Panc1 (cell line): ENCODE measurements around the gene HES1. TPM values are rescaled to one million over a fixed set of nuclear protein-coding genes. Genes with fewer than 3 reads are reported as not detected.
A peak's percentile ranks its signal among the peaks of the same experiment; 100 is the strongest.

Experiments
- ATAC-seq: fragments of 200-7000 bp; cut with Tn5 transposase; 2 replicates; pipeline ENCODE4 v1.9.1; 2020; ENCODE audit warnings: mild to moderate bottlenecking, moderate library complexity
- BruUV-seq: library from RNA; stranded (reverse); fragments of 400-500 nt; replicated peaks from 2 replicates; lab custom pipeline; 2021; lab: Mats Ljungman, UMichigan
- CTCF ChIA-PET: fragments of 300-600 bp; sonication (Branson Sonifier 250); formaldehyde crosslinking; loops from one replicate; lab custom pipeline; 2022; ENCODE audit warnings: antibody characterized with exemption; lab: Charles Lee
- POLR2A ChIA-PET: fragments of 300-600 bp; sonication (Branson Sonifier 250); formaldehyde crosslinking; loops from one replicate; lab custom pipeline; 2022; ENCODE audit warnings: antibody characterized with exemption; lab: Charles Lee
- DNase-seq: peaks from one replicate; pipeline ENCODE4 v3.0.0-alpha.2; 2010; ENCODE audit warnings: low read depth, low spot score
- H3K27ac ChIP-seq: 2 replicates; pipeline ENCODE4 v1.5.1; 2011; ENCODE audit warnings: mild to moderate bottlenecking, low read length, inconsistent platforms
- H3K27me3 ChIP-seq: fragments of 200-500 bp; sonication (Bioruptor generic); 2 replicates; pipeline ENCODE4 v1.6.0; 2014; ENCODE audit warnings: low read length, inconsistent platforms; ENCODE audit not compliant: control insufficient read depth, insufficient read depth
- H3K36me3 ChIP-seq: fragments of 200-500 bp; sonication (Bioruptor generic); 2 replicates; pipeline ENCODE4 v1.5.1; 2014; ENCODE audit warnings: inconsistent platforms, mild to moderate bottlenecking, low read length, moderate library complexity; ENCODE audit not compliant: control insufficient read depth, insufficient read depth
- H3K4me1 ChIP-seq: 2 replicates; pipeline ENCODE4 v1.5.1; 2011; ENCODE audit warnings: inconsistent platforms, mild to moderate bottlenecking, low read length, moderate library complexity; ENCODE audit not compliant: control insufficient read depth, insufficient read depth
- H3K4me3 ChIP-seq, 2 experiments: 2 replicates each; pipeline ENCODE4 v1.5.1; 2011 to 2012; ENCODE audit warnings: low read depth in 2 of 2, low read length in 2 of 2, mild to moderate bottlenecking in 2 of 2, inconsistent platforms in 1 of 2, moderate library complexity in 1 of 2
- H3K9me3 ChIP-seq: fragments of 200-500 bp; sonication (Bioruptor generic); 2 replicates; pipeline ENCODE4 v1.5.1; 2014; ENCODE audit warnings: low read depth, mild to moderate bottlenecking, inconsistent platforms, low read length, moderate library complexity; ENCODE audit not compliant: control insufficient read depth, insufficient read depth
- CTCF ChIP-seq: fragments of 450-650 bp; IDR thresholded peaks from 2 replicates; pipeline ENCODE4 v1.5.1; 2017; ENCODE audit warnings: mild to moderate bottlenecking
- POLR2AphosphoS5 ChIP-seq: IDR thresholded peaks from 2 replicates; pipeline ENCODE4 v1.6.1; 2012; ENCODE audit warnings: mild to moderate bottlenecking, low read depth, low read length, moderate library complexity
- SIN3A ChIP-seq: IDR thresholded peaks from 2 replicates; pipeline ENCODE4 v1.6.1; 2012; ENCODE audit warnings: low read depth, mild to moderate bottlenecking, low read length, moderate library complexity, borderline replicate concordance; ENCODE audit not compliant: insufficient read depth
- TCF7L2 ChIP-seq: IDR thresholded peaks from 2 replicates; pipeline ENCODE4 v1.6.1; 2011; ENCODE audit warnings: mild to moderate bottlenecking, low read depth, low read length, inconsistent platforms
- in situ Hi-C: cut with HindIII; loops from 2 replicates; pipeline ENCODE4 v1.10.0; 2016; ENCODE audit warnings: low sequenced_read_pairs, low pct_unique_long_range_greater_than_20kb
- intact Hi-C: fragments of 100-400 bp; cut with micrococcal nuclease; formaldehyde crosslinking; loops from one replicate; pipeline ENCODE4 v1.10.0; 2022; ENCODE audit not compliant: unreplicated experiment
- total RNA-seq: library from RNA; stranded (reverse); gene quantifications from one replicate; pipeline ENCODE4 v1.2.1, GENCODE V29; 2021; ENCODE audit not compliant: unreplicated experiment
- TF ChIP-seq, protein P1 (sequence below), 2 experiments: IDR thresholded peaks; 2 replicates each; pipeline ENCODE4 v1.6.1; 2011 to 2012; ENCODE audit warnings: low read depth in 2 of 2, control low read depth in 1 of 2, low read length in 1 of 2, mild to moderate bottlenecking in 1 of 2, moderate library complexity in 1 of 2; ENCODE audit not compliant: insufficient read depth in 1 of 2

Gene HES1
- total RNA-seq, 1 experiment from 2014 or later = 28.5 TPM

DNA sequence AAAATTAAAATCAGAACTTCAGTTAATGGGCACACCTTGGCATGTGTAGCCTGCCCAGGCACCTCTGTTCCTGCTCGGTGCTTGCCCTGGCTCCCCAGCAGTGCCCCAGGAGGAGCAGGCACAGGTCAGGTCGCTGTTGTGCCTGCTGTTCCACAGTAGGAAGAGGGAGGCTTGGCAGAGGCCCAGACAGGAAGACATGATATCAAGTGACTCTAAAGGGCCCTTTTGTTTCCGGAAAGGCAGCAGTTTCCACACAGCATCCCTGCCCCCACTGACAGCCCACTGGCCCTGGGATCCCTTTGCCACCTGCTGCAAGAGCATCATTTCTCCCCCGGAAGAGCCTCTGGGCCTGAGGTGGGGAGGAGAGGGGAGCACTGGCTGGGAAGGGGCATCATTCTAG is 40.5 kb upstream of the HES1 start:
- Histone ChIP-seq H3K27ac (0 out of 2 replicates have a peak overlapping the region, but pooled peaks have one; percentile 26), H3K4me3 (no peak overlapping the region), H3K4me1 (peaks cover 30% of the 10 kb centered on the region), H3K27me3 (no peaks in the 10 kb centered on the region), H3K9me3 (no peaks in the 10 kb centered on the region), H3K36me3 (no peaks in the 10 kb centered on the region)
- in situ Hi-C loops = no loop called here
- POLR2A ChIA-PET = no interaction called here
- ATAC-seq (no peak), DNase-seq (no peak)
- CTCF ChIA-PET = no interaction called here
- intact Hi-C loops = no loop called here
- TF ChIP-seq CTCF = no peak
- no peak for TF ChIP-seq SIN3A
- TF ChIP-seq, protein P1, sequence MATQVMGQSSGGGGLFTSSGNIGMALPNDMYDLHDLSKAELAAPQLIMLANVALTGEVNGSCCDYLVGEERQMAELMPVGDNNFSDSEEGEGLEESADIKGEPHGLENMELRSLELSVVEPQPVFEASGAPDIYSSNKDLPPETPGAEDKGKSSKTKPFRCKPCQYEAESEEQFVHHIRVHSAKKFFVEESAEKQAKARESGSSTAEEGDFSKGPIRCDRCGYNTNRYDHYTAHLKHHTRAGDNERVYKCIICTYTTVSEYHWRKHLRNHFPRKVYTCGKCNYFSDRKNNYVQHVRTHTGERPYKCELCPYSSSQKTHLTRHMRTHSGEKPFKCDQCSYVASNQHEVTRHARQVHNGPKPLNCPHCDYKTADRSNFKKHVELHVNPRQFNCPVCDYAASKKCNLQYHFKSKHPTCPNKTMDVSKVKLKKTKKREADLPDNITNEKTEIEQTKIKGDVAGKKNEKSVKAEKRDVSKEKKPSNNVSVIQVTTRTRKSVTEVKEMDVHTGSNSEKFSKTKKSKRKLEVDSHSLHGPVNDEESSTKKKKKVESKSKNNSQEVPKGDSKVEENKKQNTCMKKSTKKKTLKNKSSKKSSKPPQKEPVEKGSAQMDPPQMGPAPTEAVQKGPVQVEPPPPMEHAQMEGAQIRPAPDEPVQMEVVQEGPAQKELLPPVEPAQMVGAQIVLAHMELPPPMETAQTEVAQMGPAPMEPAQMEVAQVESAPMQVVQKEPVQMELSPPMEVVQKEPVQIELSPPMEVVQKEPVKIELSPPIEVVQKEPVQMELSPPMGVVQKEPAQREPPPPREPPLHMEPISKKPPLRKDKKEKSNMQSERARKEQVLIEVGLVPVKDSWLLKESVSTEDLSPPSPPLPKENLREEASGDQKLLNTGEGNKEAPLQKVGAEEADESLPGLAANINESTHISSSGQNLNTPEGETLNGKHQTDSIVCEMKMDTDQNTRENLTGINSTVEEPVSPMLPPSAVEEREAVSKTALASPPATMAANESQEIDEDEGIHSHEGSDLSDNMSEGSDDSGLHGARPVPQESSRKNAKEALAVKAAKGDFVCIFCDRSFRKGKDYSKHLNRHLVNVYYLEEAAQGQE (IDR thresholded peaks at IDR 0.05; ENCODE audit: insufficient read depth in 1 of 2, low read depth in 2 of 2, low read length in 1 of 2) = no peak
- no peak for TF ChIP-seq TCF7L2
- no peak for TF ChIP-seq POLR2AphosphoS5
- BruUV-seq = no TSS peak

- TF ChIP-seq, protein P1 (IDR thresholded peaks at IDR 0.05; ENCODE audit: insufficient read depth in 1 of 2, low read depth in 2 of 2, low read length in 1 of 2) = no peak
- no peak for TF ChIP-seq CTCF
- TF ChIP-seq TCF7L2 = no peak
- no peak for TF ChIP-seq SIN3A
- no peak for TF ChIP-seq POLR2AphosphoS5
- H3K9me3 ChIP-seq = no peaks in the 10 kb centered on the region
- no peak for ATAC-seq
- H3K27ac ChIP-seq = no peak overlapping the region
- H3K36me3 ChIP-seq = no peaks in the 10 kb centered on the region
- ChIA-PET CTCF (no interaction called here), POLR2A (no interaction called here)
- H3K27me3 ChIP-seq = no peaks in the 10 kb centered on the region
- intact Hi-C loops (no loop called here), in situ Hi-C loops (no loop called here)
- no peak overlapping the region for H3K4me3 ChIP-seq
- peaks cover 27% of the 10 kb centered on the region for H3K4me1 ChIP-seq
- no peak for DNase-seq
- BruUV-seq = no TSS peak
These were observed 40.0 kb upstream of the HES1 start for GRCh38 chr3:194095902-194096301.
